ENCODE results near the gene NLN.
"Not testable (repeated sequence)": the region's sequence is repeated elsewhere in the genome, so short reads cannot be mapped to it uniquely, and the experiment has no call there.

Gene NLN

GRCh38 chr5:65775476-65775875, 53.5 kb downstream of the NLN start:
- no peak for DNase-seq

GRCh38 chr5:65776441-65777141, 54.6 kb downstream of the NLN start:
- no peak for DNase-seq

GRCh38 chr5:65778126-65778525, 56.1 kb downstream of the NLN start:
- no peak for DNase-seq

- no peak for DNase-seq
These were observed 57.6 kb downstream of the NLN start for GRCh38 chr5:65779643-65780042.

GRCh38 chr5:65788296-65788695, 66.3 kb downstream of the NLN start:
- DNase-seq = not testable (repeated sequence)

- DNase-seq = no peak
These were observed 68.6 kb downstream of the NLN start for GRCh38 chr5:65790371-65791163.

GRCh38 chr5:65791712-65792673, 70.0 kb downstream of the NLN start:
- DNase-seq = no peak

GRCh38 chr5:65796269-65796668, 74.3 kb downstream of the NLN start:
- no peak for DNase-seq

- DNase-seq = no peak
These were observed 74.8 kb downstream of the NLN start for GRCh38 chr5:65796751-65797316.

GRCh38 chr5:65797481-65797880, 75.5 kb downstream of the NLN start:
- no peak for DNase-seq

- no peak for DNase-seq
These were observed 77.9 kb downstream of the NLN start for GRCh38 chr5:65799857-65800256.

GRCh38 chr5:65800775-65801174, 78.8 kb downstream of the NLN start:
- DNase-seq = no peak

- no peak for DNase-seq
These were observed 79.4 kb downstream of the NLN start for GRCh38 chr5:65801352-65801783.

GRCh38 chr5:65802080-65802479, 80.1 kb downstream of the NLN start:
- DNase-seq = no peak

- DNase-seq = no peak
These were observed 80.8 kb downstream of the NLN start for GRCh38 chr5:65802820-65803219.

GRCh38 chr5:65803699-65804391, 81.8 kb downstream of the NLN start:
- DNase-seq = no peak

- DNase-seq = no peak
These were observed 83.1 kb downstream of the NLN start for GRCh38 chr5:65805089-65805488.

GRCh38 chr5:65807494-65807893, 85.5 kb downstream of the NLN start:
- not testable (repeated sequence) for DNase-seq

GRCh38 chr5:65808251-65808741, 86.3 kb downstream of the NLN start:
- no peak for DNase-seq

- no peak for DNase-seq
These were observed 86.8 kb downstream of the NLN start for GRCh38 chr5:65808818-65809217.

GRCh38 chr5:65809817-65810531, 88.0 kb downstream of the NLN start:
- no peak for DNase-seq
